ENCODE measurements around the gene VRK3. TPM values are rescaled to one million over a fixed set of nuclear protein-coding genes. Genes with fewer than 3 reads are reported as not detected.
"Not testable (repeated sequence)": the region's sequence is repeated elsewhere in the genome, so short reads cannot be mapped to it uniquely, and the experiment has no call there.

Gene VRK3
- total and polyA plus RNA-seq, 7 donors = 17.4 to 51.6 (median 30.7) TPM

DNA sequence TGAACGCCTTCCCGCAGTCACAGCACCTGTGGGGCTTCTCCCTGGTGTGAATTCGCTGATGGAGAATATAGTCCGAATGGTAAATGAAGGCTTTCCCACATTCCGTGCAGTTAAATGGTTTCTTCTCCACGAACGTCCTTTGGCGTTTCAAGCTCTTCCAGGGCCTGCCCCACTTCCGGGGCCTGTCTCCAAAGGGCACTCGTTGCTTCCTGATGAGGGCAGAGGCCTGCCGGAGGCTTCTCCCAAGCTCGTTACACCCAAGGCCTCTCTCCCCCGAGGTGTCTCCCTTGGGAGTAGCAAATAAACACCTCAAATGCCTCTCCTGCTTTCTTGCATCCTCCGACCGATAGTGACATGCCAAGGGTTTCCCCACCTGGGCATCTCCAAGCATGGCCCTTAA lies 34.9 kb upstream of the VRK3 start:
- no peak for DNase-seq
- 85 to 88% methylated on average over 15 of the region's 15 CpGs for WGBS, 2 donors
- Histone ChIP-seq H3K4me3 (no peak overlapping the region), H3K9me3 (peaks cover 3 to 22% (median 19%) of the 10 kb centered on the region in 4 donors), H3K27ac (no peak overlapping the region), H3K4me1 (no peaks in the 10 kb centered on the region), H3K27me3 (no peaks in the 10 kb centered on the region), H3K36me3 (no peaks in the 10 kb centered on the region)
- TF ChIP-seq POLR2AphosphoS5 (IDR thresholded peaks at IDR 0.05) (no peak), POLR2A (IDR thresholded peaks at IDR 0.05) (no peak), EP300 (IDR thresholded peaks at IDR 0.05) (no peak)
- TF ChIP-seq, protein P1, sequence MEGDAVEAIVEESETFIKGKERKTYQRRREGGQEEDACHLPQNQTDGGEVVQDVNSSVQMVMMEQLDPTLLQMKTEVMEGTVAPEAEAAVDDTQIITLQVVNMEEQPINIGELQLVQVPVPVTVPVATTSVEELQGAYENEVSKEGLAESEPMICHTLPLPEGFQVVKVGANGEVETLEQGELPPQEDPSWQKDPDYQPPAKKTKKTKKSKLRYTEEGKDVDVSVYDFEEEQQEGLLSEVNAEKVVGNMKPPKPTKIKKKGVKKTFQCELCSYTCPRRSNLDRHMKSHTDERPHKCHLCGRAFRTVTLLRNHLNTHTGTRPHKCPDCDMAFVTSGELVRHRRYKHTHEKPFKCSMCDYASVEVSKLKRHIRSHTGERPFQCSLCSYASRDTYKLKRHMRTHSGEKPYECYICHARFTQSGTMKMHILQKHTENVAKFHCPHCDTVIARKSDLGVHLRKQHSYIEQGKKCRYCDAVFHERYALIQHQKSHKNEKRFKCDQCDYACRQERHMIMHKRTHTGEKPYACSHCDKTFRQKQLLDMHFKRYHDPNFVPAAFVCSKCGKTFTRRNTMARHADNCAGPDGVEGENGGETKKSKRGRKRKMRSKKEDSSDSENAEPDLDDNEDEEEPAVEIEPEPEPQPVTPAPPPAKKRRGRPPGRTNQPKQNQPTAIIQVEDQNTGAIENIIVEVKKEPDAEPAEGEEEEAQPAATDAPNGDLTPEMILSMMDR (IDR thresholded peaks at IDR 0.05) = no peak
- intact Hi-C loops (cut with DNase I) = no loop called here

DNA sequence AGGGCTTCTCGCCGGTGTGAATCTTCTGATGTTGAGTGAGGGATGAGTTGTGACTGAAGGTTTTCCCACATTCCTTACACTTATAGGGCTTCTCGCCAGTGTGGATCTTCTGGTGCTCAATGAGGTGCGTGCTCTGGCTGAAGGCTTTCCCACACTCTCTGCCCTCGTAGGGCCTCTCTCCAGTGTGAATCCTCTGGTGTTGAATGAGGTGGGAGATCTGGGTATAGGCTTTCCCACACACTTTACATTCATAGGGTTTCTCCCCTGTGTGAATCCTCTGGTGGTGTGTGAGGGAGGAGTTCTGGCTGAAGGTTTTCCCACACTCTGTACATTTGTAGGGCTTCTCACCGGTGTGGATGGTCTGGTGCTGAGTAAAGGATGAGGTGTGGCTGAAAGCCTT lies 33.9 kb upstream of the VRK3 start:
- Histone ChIP-seq H3K9me3 (peaks cover 3 to 22% (median 19%) of the 10 kb centered on the region in 4 donors), H3K27ac (no peak overlapping the region), H3K36me3 (no peaks in the 10 kb centered on the region), H3K4me1 (no peaks in the 10 kb centered on the region), H3K4me3 (no peak overlapping the region), H3K27me3 (no peaks in the 10 kb centered on the region)
- intact Hi-C loops (cut with DNase I) = no loop called here
- TF ChIP-seq, protein P1 (IDR thresholded peaks at IDR 0.05) = no peak
- TF ChIP-seq POLR2A (IDR thresholded peaks at IDR 0.05) (no peak), EP300 (IDR thresholded peaks at IDR 0.05) (no peak), POLR2AphosphoS5 (IDR thresholded peaks at IDR 0.05) (no peak)
- DNase-seq = no peak
- WGBS, 2 donors = 85 to 92% methylated on average over 6 of the region's 6 CpGs

DNA sequence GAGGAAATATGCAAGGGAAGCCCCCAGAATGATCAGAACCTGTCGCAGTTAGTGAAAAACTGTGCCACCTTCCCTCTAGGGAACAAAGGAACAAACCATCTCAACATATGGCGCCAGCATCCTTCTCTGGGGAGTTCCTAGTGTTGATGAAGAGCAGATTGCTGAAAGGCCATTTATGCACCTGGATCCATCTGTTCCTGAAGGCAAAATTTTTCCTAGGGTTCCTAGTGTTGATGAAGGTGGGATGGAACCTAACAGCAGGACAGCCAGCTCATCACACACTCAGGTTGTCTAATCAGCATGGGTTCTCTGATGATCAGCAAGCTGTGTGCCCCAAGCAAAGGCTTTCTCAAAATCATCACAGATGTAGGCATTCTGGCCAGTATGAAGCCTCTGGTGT lies 33.3 kb upstream of the VRK3 start:
- Histone ChIP-seq H3K9me3 (peaks cover 3 to 22% (median 19%) of the 10 kb centered on the region in 4 donors), H3K27ac (no peak overlapping the region), H3K36me3 (no peaks in the 10 kb centered on the region), H3K4me3 (no peak overlapping the region), H3K4me1 (no peaks in the 10 kb centered on the region), H3K27me3 (no peaks in the 10 kb centered on the region)
- intact Hi-C loops (cut with DNase I) = no loop called here
- no peak for DNase-seq
- TF ChIP-seq POLR2AphosphoS5 (IDR thresholded peaks at IDR 0.05) = no peak
- TF ChIP-seq, protein P1 (IDR thresholded peaks at IDR 0.05) = no peak
- no peak for TF ChIP-seq POLR2A (IDR thresholded peaks at IDR 0.05)
- no peak for TF ChIP-seq EP300 (IDR thresholded peaks at IDR 0.05)
- WGBS, 2 donors = 87 to 91% methylated on average over 2 of the region's 2 CpGs

DNA sequence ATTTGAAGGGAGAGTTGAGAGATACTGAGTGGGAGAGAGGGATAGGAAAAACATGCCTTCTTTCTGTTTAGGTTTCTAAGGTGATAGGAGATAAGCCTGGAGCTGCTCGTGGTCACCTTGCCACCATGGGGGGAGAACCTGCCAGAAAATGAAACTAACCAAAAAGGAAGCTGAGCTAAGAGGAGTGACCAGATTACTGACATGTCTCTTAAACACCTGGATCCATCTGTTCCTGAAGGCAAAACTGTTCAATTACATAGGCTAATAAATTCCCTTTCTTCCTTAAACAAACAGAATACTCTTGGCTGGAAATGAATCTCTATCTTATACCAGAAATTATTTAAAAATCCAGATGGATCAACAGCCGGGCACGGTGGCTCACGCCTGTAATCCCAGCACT lies 27.9 kb upstream of the VRK3 start:
- no peak for DNase-seq
- WGBS, 2 donors = 68 to 82% methylated on average over 4 of the region's 4 CpGs
- Histone ChIP-seq H3K27ac (no peak overlapping the region), H3K4me3 (no peak overlapping the region), H3K4me1 (peaks cover 0 to 16% (median 12%) of the 10 kb centered on the region in 4 donors), H3K36me3 (peaks cover 0 to 2% (median 0%) of the 10 kb centered on the region in 4 donors), H3K27me3 (no peaks in the 10 kb centered on the region), H3K9me3 (peaks cover 0 to under 1% (median under 1%) of the 10 kb centered on the region in 4 donors)
- TF ChIP-seq, protein P1 (IDR thresholded peaks at IDR 0.05) = no peak
- TF ChIP-seq POLR2A (IDR thresholded peaks at IDR 0.05) = no peak
- no peak for TF ChIP-seq POLR2AphosphoS5 (IDR thresholded peaks at IDR 0.05)
- no peak for TF ChIP-seq EP300 (IDR thresholded peaks at IDR 0.05)
- intact Hi-C loops (cut with DNase I) = no loop called here

DNA sequence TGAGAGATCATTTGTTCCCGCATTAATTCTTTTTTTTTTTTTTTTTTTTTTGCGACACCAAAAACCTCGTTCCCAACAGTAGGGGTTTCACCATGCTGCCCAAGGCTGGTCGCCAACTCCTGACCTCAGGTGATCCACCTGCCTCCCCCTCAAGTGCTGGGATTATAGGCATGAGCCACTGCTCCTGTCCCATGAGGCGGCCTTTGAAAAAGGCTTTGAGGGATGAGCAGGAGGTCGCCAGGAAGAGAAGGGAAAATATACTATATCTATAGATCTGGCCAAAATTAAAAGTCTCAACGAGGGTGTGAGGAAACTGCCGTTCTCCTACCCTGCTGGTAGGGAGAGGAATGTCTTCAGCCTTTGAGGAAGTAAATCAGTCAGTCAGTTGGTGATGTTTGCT lies 26.8 kb upstream of the VRK3 start:
- peaks cover 0 to 16% (median 12%) of the 10 kb centered on the region in 4 donors for H3K4me1 ChIP-seq
- H3K4me3 ChIP-seq = no peak overlapping the region
- intact Hi-C loops (cut with DNase I) = no loop called here
- H3K36me3 ChIP-seq = peaks cover 0 to 13% (median 0%) of the 10 kb centered on the region in 4 donors
- WGBS, 2 donors = 67 to 79% methylated on average over 8 of the region's 8 CpGs
- no peak for DNase-seq
- TF ChIP-seq POLR2AphosphoS5 (IDR thresholded peaks at IDR 0.05) (no peak), POLR2A (IDR thresholded peaks at IDR 0.05) (no peak), EP300 (IDR thresholded peaks at IDR 0.05) (no peak)
- TF ChIP-seq, protein P1 (IDR thresholded peaks at IDR 0.05) = no peak
- no peak overlapping the region for H3K27ac ChIP-seq
- peaks cover 0 to under 1% (median 0%) of the 10 kb centered on the region in 4 donors for H3K9me3 ChIP-seq
- no peaks in the 10 kb centered on the region for H3K27me3 ChIP-seq

DNA sequence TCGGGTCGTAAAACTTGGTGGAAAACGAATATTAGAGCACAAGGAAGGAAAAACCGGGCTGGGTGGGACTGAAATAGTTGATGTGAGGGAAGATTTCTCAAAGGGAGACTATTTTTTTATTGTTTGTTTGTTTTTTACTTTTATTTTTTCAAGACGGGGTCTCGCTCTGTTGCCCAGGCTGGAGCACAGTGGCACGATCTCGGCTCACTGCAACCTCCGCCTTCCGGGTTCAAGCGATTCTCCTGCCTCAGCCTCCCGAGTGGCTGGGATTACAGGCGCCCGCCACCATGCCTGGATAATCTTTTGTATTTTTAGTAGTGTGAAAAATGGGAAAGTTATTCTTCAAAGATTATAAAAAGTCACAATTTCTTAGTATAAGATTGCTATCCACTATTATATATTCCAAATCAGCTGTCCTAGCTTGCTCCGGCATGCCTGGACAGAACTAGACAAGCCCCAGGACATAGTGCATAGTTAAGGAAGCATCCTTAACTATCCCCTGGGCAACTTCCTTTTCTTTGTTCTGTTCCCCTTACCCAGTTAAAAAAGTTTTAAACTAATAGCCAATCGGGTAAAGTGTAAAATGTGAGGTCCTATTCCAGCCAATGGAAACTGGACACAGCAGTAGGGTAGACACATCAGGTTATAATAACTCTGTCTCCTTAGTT lies 26.2 kb upstream of the VRK3 start:
- H3K27me3 ChIP-seq; DNase-seq; H3K9me3 ChIP-seq; intact Hi-C loops (cut with DNase I): not testable (repeated sequence)
- Histone ChIP-seq H3K4me1 (peaks cover 0 to 16% (median 12%) of the 10 kb centered on the region in 4 donors), H3K36me3 (peaks cover 0 to 17% (median under 1%) of the 10 kb centered on the region in 4 donors), H3K27ac (peak overlapping the region in 3 of 4 donors; percentile 65 to 77 (median 75)), H3K4me3 (peak overlapping the region; percentile 23 to 57 (median 50))
- 41 to 43% methylated on average over 16 of the region's 16 CpGs for WGBS, 2 donors

All from sigmoid colon (tissue), 7 donors.